ENCODE data around the gene TMEM37.

TMEM37 gene

DNA sequence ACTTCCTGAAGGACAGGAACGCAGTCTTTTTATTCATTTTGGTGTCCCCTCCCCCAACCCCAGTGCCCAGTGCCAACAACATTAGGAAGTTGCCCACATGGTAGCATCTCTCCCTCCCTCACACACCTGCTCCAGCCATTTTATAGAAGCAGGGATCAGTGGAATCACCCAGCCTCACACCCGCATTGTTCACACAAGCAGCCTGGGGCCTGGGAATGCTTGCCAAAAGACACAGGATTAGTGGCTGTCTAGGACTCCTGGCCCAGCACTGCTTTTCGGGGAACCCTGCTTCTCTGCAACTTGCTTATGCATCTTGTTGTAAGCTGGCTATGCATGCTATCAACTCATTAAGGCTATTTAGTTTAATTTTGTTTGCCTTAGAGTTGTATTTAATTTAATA is 17.9 kb downstream of the TMEM37 start:
- Histone ChIP-seq H3K23ac (ENCODE audit: low read length) (no peak overlapping the region), H3K4me1 (ENCODE audit: control insufficient read depth in 1 of 2, insufficient read depth in 2 of 2, low read length in 2 of 2) (peaks cover 0 to 2% of the 10 kb centered on the region in 2 experiments), H4K91ac (ENCODE audit: low read depth, low read length) (no peak overlapping the region), H2AFZ (ENCODE audit: insufficient read depth, low read length, poor library complexity) (no peak overlapping the region), H2AK5ac (ENCODE audit: low read length) (no peak overlapping the region), H3K18ac (ENCODE audit: low read length) (no peak overlapping the region), H3K4me3 (ENCODE audit: low read depth, low read length) (no peak overlapping the region), H3K4me2 (ENCODE audit: low read length) (no peak overlapping the region), H3K27me3 (ENCODE audit: insufficient read depth, low read length) (no peaks in the 10 kb centered on the region), H3K4ac (ENCODE audit: low read depth, low read length) (no peak overlapping the region), H3K36me3 (ENCODE audit: control insufficient read depth in 1 of 2, insufficient read depth in 2 of 2, low read length in 2 of 2) (no peaks in the 10 kb centered on the region), H3K79me2 (ENCODE audit: control insufficient read depth, insufficient read depth, low read length, poor library complexity) (no peaks in the 10 kb centered on the region), H2BK120ac (ENCODE audit: insufficient read depth, low read length, poor library complexity) (no peak overlapping the region), H3K14ac (ENCODE audit: low read length) (no peak overlapping the region), H2BK5ac (ENCODE audit: low read depth, low read length, poor library complexity) (no peak overlapping the region), H2BK12ac (ENCODE audit: low read length) (no peak overlapping the region), H3K79me1 (ENCODE audit: low read length) (no peaks in the 10 kb centered on the region), H3K9me3 (ENCODE audit: insufficient read depth, low read depth, low read length) (peaks cover 2% of the 10 kb centered on the region), H4K8ac (ENCODE audit: low read depth, low read length) (no peak overlapping the region), H3K27ac (ENCODE audit: low read depth, low read length) (no peak overlapping the region), H3K9ac (ENCODE audit: low read length) (no peak overlapping the region), H4K12ac (ENCODE audit: low read depth, low read length) (no peak overlapping the region)
- no CpG with 5 or more reads among the region's 3 CpGs for WGBS (ENCODE audit: extremely low coverage, insufficient coverage, insufficient read length)
- DNase-seq = no peak

DNA sequence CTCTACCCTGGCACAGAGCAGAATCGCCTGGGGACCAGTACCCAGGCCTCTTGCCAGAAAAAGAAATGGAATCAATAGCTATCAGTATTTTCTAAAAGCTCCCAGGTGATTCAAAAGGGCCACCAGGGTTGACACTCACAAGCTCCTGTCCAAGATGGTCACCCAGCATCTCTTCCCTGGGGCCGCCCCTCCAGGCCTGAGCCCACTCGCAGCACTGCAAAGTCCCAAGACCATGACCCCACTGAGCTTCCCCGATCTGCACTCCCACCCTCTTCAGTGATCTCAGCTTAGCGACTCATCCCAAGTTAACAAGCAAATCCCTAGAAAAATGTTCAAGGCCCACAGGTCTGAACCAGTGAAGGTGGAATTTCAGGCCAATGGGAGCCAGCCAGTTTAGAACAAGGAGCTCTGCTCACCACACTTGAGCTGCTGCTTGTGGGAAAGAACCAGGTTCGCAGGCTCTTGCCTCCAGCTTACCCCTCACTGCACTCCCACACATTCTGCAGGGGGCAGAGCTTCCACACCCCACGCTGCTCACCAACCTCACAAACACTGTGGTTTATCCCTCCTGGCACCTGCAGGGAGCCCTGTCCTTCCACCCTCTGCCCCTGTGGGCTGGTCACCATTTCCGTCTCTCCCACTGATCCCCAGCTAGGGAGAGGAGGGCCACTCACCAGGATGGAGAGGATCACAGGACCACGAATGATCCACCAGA is 19.8 kb downstream of the TMEM37 start:
- Histone ChIP-seq H4K8ac (ENCODE audit: low read depth, low read length) (no peak overlapping the region), H3K14ac (ENCODE audit: low read length) (no peak overlapping the region), H2BK12ac (ENCODE audit: low read length) (no peak overlapping the region), H3K18ac (ENCODE audit: low read length) (no peak overlapping the region), H3K36me3 (ENCODE audit: control insufficient read depth in 1 of 2, insufficient read depth in 2 of 2, low read length in 2 of 2) (no peaks in the 10 kb centered on the region), H3K4me1 (ENCODE audit: control insufficient read depth in 1 of 2, insufficient read depth in 2 of 2, low read length in 2 of 2) (peaks cover 0 to 2% of the 10 kb centered on the region in 2 experiments), H4K91ac (ENCODE audit: low read depth, low read length) (no peak overlapping the region), H3K79me2 (ENCODE audit: control insufficient read depth, insufficient read depth, low read length, poor library complexity) (no peaks in the 10 kb centered on the region), H2BK5ac (ENCODE audit: low read depth, low read length, poor library complexity) (no peak overlapping the region), H3K9me3 (ENCODE audit: insufficient read depth, low read depth, low read length) (peaks cover 2% of the 10 kb centered on the region), H2AFZ (ENCODE audit: insufficient read depth, low read length, poor library complexity) (no peak overlapping the region), H3K4ac (ENCODE audit: low read depth, low read length) (no peak overlapping the region), H3K4me3 (ENCODE audit: low read depth, low read length) (no peak overlapping the region), H3K79me1 (ENCODE audit: low read length) (no peaks in the 10 kb centered on the region), H4K12ac (ENCODE audit: low read depth, low read length) (no peak overlapping the region), H3K27ac (ENCODE audit: low read depth, low read length) (no peak overlapping the region), H3K27me3 (ENCODE audit: insufficient read depth, low read length) (no peaks in the 10 kb centered on the region), H3K23ac (ENCODE audit: low read length) (no peak overlapping the region), H3K4me2 (ENCODE audit: low read length) (no peak overlapping the region), H2AK5ac (ENCODE audit: low read length) (no peak overlapping the region), H3K9ac (ENCODE audit: low read length) (no peak overlapping the region), H2BK120ac (ENCODE audit: insufficient read depth, low read length, poor library complexity) (no peak overlapping the region)
- no peak for DNase-seq
- no CpG with 5 or more reads among the region's 9 CpGs for WGBS (ENCODE audit: extremely low coverage, insufficient coverage, insufficient read length)

DNA sequence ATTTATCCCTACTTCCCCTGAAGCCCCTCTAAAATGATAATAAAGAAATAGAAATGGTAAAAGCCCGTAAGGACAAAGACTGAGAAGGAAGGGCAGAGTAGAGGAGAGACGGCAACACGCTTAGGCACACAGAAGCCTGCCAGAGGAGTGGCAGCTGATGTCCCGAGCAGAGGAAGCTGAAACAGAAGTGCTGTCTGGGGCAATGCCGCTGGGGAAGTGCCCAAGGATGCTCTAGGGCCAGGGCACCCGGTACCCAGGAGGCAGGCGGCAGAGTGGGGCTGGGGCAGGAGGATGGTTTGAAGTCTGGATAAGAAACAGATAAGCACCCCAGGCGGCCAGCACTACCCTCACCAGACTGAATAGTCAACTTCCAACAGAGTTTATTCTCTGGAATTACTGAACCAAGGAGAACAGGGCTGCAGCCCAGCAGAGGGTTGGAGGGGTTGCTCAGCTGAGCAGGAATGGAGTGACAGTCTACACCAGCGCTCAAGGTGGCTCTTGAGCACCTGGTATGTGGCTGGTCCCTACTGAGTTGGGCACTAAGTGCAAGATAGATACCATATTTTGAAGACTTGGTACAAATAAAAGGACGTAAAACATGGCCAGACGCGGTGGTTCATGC is 22.4 kb downstream of the TMEM37 start:
- H3K27me3 ChIP-seq (ENCODE audit: insufficient read depth, low read length) = no peaks in the 10 kb centered on the region
- H3K18ac ChIP-seq (ENCODE audit: low read length) = no peak overlapping the region
- H3K4me1 ChIP-seq (ENCODE audit: control insufficient read depth in 1 of 2, insufficient read depth in 2 of 2, low read length in 2 of 2) = no peaks in the 10 kb centered on the region
- no peak overlapping the region for H2AFZ ChIP-seq (ENCODE audit: insufficient read depth, low read length, poor library complexity)
- no peaks in the 10 kb centered on the region for H3K36me3 ChIP-seq (ENCODE audit: control insufficient read depth in 1 of 2, insufficient read depth in 2 of 2, low read length in 2 of 2)
- no CpG with 5 or more reads among the region's 12 CpGs for WGBS (ENCODE audit: extremely low coverage, insufficient coverage, insufficient read length)
- H4K91ac ChIP-seq (ENCODE audit: low read depth, low read length) = no peak overlapping the region
- H3K14ac ChIP-seq (ENCODE audit: low read length) = no peak overlapping the region
- H3K4me2 ChIP-seq (ENCODE audit: low read length) = no peak overlapping the region
- H3K9me3 ChIP-seq (ENCODE audit: insufficient read depth, low read depth, low read length) = peaks cover 2% of the 10 kb centered on the region
- H3K9ac ChIP-seq (ENCODE audit: low read length) = no peak overlapping the region
- H2AK5ac ChIP-seq (ENCODE audit: low read length) = no peak overlapping the region
- no peak overlapping the region for H4K12ac ChIP-seq (ENCODE audit: low read depth, low read length)
- H3K27ac ChIP-seq (ENCODE audit: low read depth, low read length) = no peak overlapping the region
- no peak overlapping the region for H4K8ac ChIP-seq (ENCODE audit: low read depth, low read length)
- no peak overlapping the region for H2BK12ac ChIP-seq (ENCODE audit: low read length)
- H3K23ac ChIP-seq (ENCODE audit: low read length) = no peak overlapping the region
- no peak overlapping the region for H2BK120ac ChIP-seq (ENCODE audit: insufficient read depth, low read length, poor library complexity)
- H3K4me3 ChIP-seq (ENCODE audit: low read depth, low read length) = no peak overlapping the region
- DNase-seq = no peak
- H2BK5ac ChIP-seq (ENCODE audit: low read depth, low read length, poor library complexity) = no peak overlapping the region
- no peak overlapping the region for H3K4ac ChIP-seq (ENCODE audit: low read depth, low read length)
- H3K79me2 ChIP-seq (ENCODE audit: control insufficient read depth, insufficient read depth, low read length, poor library complexity) = no peaks in the 10 kb centered on the region
- H3K79me1 ChIP-seq (ENCODE audit: low read length) = no peaks in the 10 kb centered on the region

DNA sequence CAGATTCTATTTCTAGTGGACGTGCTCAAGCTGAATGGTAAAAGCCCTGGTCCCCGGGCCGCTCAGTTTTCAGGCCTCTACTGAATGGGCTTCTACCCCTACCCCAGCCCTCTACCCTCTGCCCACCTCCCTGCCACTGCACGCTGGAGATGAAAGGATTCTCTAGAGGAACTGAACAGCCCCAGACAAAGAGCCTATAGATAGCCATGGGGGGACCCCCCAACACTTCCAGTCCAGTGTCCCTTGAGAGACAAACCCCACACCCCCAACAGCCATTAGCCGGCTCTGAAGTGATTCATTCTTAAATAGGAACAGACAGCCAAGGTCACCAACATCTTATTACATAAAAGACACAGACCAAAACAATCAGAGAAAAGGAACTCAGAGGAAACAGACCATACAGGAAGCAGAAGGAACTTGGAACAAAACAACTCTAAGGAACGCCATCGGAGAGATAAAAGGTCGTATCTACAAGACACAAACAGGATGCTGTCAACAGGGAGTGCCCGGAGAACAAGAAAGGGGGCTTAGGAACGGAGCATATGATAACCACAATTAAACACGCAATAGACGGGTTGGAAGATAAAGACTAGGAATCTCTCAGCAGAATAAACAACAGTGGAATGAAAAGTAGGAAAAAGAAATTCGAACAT is 23.5 kb downstream of the TMEM37 start:
- no peaks in the 10 kb centered on the region for H3K4me1 ChIP-seq (ENCODE audit: control insufficient read depth in 1 of 2, insufficient read depth in 2 of 2, low read length in 2 of 2)
- H2BK12ac ChIP-seq (ENCODE audit: low read length) = no peak overlapping the region
- no peak overlapping the region for H2BK120ac ChIP-seq (ENCODE audit: insufficient read depth, low read length, poor library complexity)
- no peak overlapping the region for H3K27ac ChIP-seq (ENCODE audit: low read depth, low read length)
- no peak overlapping the region for H3K4ac ChIP-seq (ENCODE audit: low read depth, low read length)
- no peak overlapping the region for H4K12ac ChIP-seq (ENCODE audit: low read depth, low read length)
- H3K79me1 ChIP-seq (ENCODE audit: low read length) = no peaks in the 10 kb centered on the region
- DNase-seq = no peak
- H2BK5ac ChIP-seq (ENCODE audit: low read depth, low read length, poor library complexity) = no peak overlapping the region
- H3K79me2 ChIP-seq (ENCODE audit: control insufficient read depth, insufficient read depth, low read length, poor library complexity) = no peaks in the 10 kb centered on the region
- H3K27me3 ChIP-seq (ENCODE audit: insufficient read depth, low read length) = no peaks in the 10 kb centered on the region
- H3K9ac ChIP-seq (ENCODE audit: low read length) = no peak overlapping the region
- WGBS (ENCODE audit: extremely low coverage, insufficient coverage, insufficient read length) = no CpG with 5 or more reads among the region's 13 CpGs
- H4K8ac ChIP-seq (ENCODE audit: low read depth, low read length) = no peak overlapping the region
- H3K14ac ChIP-seq (ENCODE audit: low read length) = no peak overlapping the region
- no peak overlapping the region for H2AK5ac ChIP-seq (ENCODE audit: low read length)
- H2AFZ ChIP-seq (ENCODE audit: insufficient read depth, low read length, poor library complexity) = no peak overlapping the region
- peaks cover 2% of the 10 kb centered on the region for H3K9me3 ChIP-seq (ENCODE audit: insufficient read depth, low read depth, low read length)
- H3K18ac ChIP-seq (ENCODE audit: low read length) = no peak overlapping the region
- H3K23ac ChIP-seq (ENCODE audit: low read length) = no peak overlapping the region
- no peak overlapping the region for H4K91ac ChIP-seq (ENCODE audit: low read depth, low read length)
- no peaks in the 10 kb centered on the region for H3K36me3 ChIP-seq (ENCODE audit: control insufficient read depth in 1 of 2, insufficient read depth in 2 of 2, low read length in 2 of 2)
- no peak overlapping the region for H3K4me2 ChIP-seq (ENCODE audit: low read length)
- no peak overlapping the region for H3K4me3 ChIP-seq (ENCODE audit: low read depth, low read length)

Data from trophoblast cell (in vitro differentiated cells and primary cell).